GM18870 (cell line): Measurements from ENCODE around the gene TRPV3.
"Not testable (repeated sequence)": the region's sequence is repeated elsewhere in the genome, so short reads cannot be mapped to it uniquely, and the experiment has no call there.

ENCODE experiments used
- ATAC-seq: cut with Tn5 transposase; IDR thresholded peaks from one replicate; pipeline ENCODE4 v1.9.1; 2021; ENCODE audit warnings: moderate library complexity; ENCODE audit not compliant: unreplicated experiment

TRPV3 gene

DNA sequence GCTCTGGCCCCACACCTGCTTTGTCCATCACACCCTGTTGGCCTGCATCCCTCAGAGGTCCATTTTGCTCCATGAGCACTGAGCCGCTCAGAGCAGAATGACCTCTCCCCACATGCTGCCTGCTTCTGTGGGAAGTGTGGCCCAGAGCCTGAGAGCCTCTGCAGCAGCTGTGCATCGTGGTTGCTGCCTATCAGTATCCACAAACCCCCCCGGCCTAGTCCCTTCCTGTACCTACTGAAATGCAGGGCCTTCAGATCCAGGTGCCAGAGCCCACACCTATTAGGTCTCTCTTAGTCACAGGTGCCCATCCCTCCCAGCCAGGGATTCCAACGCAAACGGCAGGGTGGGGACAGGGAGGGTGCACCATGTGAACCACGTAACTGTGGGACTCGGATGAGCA, 16.6 kb upstream of the TRPV3 start:
- ATAC-seq = no peak

DNA sequence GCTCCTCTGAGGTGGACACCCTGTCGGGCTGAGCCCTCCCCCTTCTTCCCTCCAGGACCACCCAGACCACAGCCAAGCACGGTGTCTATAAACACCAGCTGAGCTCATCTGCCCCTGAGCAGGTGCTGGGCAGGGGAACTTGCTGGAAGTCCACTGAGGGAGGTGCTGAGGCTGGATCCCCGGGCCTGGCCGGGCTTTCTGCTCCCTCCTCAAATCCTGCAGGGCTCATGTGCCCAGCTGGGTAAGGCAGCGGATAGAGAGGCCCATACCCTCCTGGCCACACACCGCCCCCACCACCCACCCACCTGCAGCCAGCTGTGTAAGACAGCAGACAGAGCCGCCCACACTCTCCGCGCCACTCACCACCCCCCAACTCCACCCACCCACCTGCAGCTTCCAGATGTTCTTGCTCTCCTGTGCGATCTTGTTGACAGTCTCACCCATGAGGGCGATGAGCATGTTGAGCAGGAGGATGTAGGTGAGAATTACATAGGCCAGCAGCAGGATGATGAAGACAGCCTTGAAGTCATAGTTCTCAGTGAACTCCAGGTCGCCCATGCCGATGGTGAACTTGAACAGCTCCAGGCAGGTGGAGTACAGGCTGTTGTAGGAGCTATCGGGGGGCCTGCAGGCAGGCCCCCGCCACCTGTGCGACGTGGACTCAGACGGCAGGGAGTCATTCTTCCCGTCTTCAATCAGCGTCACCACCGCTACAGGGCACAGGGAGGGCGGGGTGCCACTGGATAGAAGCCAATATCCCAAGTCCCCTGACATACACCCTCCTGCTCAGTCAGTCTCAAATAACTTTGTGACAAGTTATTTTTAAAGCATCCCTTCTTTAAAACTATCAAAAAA, 15.9 kb upstream of the TRPV3 start:
- ATAC-seq = no peak

DNA sequence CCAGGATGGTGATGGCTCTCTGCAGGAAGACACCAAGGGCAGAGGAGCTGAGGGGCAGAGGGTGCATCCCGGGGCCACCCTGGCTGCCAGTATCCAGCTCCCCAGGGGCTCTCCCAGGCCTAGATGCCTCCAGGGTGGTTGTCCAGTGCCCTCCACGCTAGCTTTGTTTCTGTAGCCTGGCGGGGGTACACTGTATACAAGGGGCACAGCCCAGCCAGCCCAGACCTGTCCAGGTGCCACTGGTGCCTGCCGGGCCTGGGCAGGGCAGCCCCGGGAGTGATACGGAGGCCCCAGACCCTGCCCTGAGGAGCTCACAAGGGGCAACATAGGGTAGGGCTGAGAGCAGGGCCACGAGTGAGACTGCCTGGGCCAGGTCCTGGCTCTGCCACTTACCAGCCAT, 14.6 kb upstream of the TRPV3 start:
- no peak for ATAC-seq

DNA sequence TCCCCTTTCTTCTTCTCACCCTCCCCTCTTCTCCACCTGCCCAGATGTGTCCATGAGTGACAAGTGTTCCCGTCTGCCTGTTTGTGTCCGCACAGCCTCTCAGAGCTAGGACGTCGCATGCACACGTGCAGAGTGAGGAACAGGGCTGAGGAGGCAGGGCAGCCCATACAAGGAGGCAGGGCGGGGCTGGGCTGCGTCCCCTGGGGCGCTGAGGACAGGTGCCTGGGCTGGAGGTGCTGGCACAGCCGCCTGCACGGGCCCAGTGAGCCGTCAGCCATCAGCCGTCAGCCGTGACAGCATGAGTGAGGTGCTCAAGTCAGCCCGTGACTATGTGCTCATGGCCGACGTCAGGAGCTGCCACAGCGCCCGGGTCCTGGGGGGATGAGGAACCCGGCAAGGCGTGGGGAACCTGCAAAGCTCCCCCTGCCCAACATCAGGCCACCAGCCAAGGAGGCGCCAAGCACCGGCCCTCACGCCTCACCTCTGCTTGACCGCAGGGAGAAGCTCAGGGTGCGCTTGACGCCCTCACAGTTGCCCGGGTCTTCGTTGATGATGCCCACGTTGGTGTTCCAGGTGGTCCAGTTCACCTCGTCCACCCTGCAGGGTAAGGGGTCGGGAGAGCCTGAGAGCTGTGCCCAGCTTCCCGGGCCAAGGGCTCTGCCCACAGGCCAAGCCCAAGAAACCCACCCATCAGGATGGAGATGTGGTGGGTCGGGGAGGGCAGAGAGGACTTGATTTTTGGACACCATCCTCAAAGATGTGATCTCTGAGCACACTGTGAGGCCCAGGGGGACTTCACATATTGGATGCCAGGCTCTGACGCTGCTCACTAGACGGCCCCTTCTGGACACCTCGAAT, 13.7 kb upstream of the TRPV3 start:
- ATAC-seq = no peak

DNA sequence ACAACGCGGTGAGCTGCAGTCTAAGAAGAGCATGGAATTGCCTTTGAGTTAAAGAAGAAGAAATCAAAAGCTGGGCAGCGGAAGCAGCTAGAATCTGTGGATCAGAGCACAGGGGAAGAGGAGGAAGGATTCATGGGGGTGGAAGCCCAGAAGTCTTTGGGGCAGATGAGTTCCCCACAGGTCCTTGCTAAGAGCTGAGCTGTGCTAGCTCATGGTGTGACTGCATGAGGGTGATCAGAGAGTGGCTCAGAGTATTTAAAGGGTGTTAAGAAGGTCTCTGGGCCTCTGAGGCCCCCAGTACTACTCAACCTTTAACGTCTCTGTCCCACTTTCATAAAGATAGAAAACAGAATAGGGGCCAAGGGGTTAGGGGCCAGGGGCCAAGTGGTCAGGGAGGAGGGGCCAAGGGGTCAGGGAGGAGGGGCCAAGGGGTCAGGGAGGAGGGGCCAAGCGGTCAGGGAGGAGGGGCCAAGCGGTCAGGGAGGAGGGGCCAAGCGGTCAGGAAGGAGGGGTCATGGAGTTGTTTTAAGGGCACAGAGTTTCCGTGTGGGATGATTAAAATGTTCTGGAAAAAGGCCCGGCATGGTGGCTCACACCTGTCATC, 12.0 kb upstream of the TRPV3 start:
- no peak for ATAC-seq

DNA sequence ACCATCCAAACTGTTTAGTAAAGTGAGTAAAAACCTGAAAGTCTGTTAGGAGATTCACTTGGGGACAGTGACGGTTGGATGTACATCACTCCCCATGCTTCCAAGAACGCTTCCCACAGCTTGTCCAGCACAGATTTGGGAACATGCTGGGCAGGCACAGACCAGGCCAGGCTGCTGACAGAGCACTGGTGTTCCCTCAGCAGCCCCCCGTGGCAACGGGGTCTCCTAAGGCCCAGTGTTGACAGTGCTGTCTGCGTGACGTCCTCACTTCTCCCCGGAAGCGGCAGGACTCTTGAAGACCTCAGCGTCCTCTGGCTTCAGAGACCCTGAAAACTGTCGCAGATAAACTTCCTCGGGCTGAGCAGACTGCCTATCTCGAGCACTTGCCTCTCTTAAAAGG, 8.9 kb upstream of the TRPV3 start:
- no peak for ATAC-seq

DNA sequence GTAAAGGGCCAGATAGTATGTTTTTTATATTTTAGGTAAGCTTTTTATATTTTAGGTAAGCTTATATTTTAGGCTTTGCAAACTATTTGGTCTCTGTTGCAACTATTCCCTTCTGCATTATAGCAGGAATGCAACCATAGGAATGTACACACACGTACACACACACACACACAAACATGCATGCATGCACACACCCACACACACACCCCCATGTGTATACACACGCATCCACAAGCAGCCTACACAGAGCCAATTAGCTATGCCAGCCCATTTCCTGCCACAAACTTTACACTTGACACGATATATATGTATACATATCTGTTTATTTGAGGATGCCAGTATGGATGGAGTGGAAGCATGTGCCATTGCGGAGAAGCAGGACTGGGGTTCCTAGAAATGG, 7.5 kb upstream of the TRPV3 start:
- ATAC-seq = no peak

DNA sequence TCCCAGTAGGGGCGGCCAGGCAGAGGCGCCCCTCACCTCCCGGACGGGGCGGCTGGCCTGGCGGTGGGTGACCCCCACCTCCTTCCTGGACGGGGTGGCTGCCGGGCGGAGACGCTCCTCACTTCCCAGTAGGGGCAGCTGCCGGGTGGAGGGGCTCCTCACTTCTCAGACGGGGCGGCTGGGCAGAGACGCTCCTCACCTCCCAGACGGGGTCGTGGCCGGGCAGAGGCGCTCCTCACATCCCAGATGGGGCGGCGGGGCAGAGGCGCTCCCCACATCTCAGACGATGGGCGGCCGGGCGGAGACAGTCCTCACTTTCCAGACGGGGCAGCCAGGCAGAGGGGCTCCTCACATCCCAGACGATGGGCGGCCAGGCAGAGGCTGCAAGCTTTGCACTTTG, 6.6 kb upstream of the TRPV3 start:
- not testable (repeated sequence) for ATAC-seq

DNA sequence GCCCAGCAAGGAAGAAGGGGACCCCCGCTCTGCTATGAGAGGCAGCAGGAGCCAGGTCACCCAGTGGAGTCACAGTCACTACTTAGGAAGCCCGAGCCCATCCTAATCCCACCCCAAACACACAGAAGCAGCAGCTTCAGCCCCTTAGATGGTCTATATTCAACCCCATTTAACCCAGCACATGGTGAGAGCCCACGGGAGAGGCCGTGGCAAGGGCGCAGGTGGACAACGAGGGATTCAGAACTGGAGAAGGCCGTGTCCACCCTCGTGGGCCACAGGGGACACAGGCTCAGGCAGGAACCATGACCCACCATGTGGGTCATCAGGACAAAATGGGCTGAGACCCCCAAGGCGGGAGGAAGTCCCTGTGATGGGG, 1.6 kb upstream of the TRPV3 start:
- no peak for ATAC-seq

DNA sequence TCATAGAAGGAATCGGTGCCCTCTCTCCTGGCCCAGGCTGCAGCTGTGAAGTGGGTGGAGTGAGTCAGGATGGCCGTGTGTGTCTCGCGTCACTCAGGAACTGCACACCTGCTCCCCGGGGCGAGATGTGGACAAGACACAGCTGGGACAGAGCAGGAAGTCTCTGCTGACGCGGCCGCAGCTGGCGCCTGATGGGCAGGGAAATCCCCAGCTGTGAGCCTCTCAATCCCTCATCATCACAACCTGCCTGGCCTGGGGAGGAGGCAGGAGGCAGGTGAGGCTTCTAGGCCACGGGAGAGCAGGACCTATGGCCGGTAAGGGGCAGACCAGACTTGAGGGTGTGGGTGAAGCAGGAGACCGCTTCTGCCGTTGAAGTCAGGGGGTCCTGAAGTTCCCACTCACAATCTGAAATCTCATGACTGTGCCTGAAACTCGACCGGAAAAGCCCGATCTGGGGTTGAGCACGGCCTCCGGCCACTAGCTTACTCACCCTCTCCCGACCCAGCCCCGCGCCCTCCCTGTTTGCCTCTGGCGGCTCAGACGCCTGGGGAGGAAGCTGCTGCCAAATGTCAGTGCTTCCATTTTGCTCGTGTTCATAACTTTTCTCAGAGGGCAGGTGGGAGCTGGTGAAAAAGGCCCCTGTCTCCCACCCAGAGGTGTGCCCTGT, 1.1 kb upstream of the TRPV3 start:
- peak; percentile 50 for ATAC-seq

DNA sequence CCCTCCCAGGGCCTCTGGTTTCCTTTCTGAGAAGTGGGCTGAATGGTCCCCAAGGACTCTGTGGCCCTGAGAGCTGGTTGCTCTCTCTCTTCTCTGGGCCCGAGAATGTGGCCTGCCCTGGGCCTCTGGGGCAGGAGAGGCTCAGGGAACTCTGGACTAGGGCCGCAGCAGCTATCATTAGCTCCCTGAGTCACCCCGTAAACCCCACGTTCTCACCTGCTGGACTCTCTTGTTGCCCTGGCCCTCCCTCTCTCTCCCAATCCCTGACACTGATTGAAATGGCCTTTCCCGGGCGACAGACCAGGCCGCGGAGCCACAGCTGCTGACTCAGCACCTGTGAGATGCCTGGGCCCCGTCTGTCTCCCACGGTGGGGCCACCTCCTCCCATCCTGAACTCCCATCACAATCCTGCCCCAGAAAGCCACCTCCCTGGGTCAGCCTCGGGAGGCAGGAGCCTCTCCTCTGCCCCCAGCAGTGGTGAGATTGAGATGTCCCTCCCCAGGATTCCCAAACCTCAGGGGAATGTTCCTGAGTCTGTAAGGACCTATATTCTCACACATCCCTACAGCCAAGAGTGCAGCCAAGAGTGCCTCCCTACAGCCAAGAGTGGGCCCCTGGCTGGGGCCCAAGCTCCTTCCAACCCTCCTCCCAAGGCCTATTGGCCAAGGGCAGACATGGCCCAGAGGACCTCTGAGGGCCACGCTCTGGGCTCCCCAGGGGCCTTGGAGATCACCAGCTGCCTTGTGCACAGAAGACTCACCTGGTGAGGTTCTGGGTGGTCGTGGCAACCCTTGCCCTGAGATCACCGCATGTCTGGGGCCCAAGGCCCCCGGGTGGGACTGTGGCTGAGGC, 470 bp downstream of the TRPV3 start:
- no peak for ATAC-seq

DNA sequence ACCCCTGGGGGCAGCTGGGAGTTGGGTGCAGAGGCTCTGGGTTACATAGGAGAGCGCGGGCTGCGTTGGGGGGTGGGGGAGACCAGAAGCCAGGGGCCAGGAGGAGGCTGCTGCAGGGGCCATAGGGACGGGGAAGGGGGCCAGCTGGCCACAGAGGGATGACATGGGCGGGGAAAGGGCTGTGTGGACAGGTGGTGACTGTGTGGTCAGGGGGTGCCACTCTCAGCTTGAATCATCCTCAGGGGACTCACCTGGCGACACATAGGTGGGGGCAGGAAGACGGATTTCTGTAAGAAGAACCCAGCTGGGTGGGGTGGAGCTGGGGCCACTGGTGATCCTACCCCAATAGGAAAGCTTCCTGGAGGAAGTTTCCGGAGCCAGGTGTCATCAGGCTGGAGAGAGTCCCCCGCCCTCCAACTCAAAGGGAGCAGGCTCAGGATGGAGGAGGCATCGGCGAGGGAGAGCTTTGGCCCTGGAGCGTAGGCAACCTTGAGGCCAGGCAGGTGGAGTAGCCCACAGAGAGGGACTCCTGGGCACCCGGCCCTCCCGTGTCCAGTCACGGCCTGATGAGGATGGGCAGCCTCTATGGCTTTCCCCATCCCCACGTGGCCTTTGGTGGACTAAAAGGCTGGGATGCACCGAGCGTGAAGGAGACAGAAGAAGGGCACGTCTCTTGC, 1.2 kb downstream of the TRPV3 start:
- no peak for ATAC-seq

DNA sequence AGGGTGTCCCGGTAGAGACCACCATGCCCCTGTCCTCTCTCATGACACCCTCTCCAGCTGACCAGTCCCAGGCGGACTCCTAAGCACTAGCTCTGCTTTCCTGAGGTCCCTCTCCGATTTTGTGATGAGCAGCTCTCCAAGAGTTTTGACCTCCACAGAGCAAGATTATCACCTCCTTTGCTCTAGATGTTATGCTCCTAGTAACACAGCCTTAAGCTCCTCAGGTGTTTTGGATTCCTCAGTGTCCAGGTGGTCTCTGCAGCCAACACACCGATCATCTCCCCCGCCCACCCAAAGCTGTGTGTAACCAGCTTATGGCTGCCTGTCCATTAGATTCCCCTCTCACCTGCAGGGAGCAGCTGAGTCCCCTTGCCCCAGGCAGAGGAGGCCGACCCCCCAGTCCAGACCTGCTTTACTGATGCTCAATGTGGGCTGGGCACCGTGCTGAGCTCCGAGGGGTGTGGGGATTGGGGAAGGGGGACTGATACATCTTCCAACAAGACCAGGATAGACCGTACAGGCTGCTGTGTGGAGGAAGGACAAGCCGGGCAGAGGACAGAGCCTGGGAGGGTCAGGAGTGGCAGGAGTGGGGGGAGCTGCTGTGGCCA, 2.3 kb downstream of the TRPV3 start:
- no peak for ATAC-seq

DNA sequence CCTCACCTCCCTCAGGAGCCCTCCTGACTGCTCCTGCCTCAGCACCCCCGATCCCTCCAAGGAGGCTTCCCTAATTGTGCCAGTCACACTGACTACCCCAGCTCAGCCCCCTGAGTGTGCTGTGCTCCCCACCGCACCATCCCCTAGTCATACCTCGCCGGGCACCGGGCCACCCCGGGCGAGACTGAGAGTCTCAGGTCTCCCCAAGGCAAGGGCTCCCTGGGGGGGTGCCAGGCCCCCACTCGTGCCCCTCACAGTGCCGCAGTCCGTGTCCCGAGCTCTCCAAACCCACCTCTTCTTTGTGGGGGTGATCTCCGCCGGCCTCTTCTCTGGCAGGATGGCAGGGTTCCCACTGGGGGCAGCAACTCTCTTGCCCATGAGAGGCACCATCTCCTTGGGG, 3.2 kb downstream of the TRPV3 start:
- ATAC-seq = no peak

DNA sequence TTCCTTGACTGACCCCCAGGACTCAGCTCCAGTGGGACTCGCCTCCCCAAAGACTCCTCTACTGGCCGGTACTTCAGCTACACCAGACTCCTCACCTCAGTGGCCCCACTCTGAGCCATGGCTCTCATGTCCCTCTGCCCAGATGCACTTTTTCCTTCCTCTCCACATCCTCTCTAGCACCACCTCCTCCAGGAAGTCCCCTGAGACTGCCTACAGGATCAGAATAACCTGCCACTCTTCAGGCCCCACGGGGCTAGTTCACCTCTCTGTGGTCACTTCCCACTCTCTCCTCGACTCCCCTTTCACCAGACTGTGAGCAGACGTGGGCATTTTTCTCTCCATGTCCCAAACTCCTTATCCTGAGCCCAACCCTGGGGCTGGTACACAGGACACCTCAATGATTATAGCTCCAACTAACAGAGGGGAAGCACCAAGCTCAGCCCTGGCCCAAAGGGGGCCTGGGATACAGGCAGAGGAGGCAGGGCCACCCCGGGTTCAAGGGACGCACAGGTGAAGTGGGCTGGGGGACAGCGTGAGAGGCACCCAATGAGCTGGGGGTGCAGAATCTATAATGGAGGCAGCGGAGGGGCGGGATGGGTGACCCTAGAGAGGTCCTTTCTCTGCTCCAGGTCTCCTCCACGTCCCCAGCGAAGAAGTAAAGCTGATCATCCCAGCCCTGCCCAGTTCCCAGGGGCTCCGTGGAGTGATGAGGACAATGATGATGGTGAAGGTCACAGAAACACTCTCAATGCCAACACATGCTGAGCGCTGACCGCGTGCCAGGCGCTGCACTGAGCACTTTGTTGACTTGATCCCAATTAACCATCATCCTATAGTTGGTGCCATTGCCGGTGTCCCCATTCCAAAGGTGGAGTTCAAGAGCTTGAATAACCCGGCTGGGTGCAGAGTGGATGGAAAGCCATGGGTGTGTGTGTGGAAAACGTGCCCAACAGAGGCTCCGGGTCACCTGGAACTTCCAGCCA, 3.9 kb downstream of the TRPV3 start:
- ATAC-seq = no peak

DNA sequence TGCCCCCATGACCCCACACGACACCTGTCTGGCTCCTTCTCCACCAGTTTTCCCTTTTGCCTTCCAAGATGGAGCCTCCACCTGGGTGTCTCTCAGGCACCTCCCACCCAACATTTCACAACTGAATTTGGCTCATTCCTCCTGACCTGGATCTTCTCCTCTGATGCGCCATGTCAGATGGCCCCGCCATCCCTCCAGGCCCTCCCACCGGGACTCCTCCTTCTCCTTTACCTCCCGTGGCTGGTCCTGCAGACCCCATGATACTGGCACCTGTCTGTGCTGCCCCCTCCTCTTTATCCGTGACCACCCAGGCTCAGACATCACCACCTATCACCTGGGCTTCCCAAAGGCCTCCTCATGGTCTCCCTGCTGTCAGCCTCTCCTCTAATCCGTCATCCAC, 4.7 kb downstream of the TRPV3 start:
- no peak for ATAC-seq

DNA sequence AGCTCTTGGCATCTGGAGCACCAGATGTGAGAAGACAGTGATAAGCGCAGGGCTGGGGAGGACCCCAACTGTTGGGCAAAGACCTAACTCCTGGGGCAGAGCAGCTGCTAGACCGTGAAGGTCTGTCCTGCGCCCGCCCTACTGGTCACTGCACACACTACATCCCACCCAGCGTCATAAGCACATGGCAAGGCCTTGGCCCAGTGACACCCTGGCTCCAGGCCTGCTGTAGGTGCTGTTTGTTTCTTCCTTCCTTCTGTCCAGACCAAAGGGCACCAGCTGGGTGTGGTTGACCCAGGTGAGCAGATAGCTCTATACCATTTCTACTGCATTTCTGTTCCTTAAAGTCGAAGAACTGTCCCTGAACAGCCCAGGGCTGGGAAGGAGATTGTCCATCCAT, 6.4 kb downstream of the TRPV3 start:
- ATAC-seq = no peak

DNA sequence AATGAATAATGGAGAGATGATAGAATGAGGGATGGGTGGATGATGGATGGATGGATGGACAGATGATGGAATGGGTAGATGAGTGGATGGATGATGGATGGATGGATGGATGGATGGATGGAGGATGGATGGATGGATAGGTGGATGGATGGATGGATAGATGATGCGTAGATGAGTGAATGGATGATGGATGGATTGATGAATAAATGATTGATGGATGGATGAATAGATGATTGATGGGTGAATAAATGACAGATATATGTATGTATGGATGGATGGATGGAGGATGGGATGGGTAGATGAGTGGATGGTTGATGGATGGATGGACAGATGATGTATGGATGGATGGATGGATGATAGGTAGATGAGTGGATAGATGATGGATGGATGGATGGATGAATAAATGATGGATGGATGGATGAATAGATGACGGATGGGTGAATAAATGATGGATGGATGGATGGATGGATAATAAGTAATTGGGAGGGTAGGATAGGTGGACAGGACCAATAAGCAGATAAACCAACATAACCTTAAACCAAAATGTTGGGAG, 7.9 kb downstream of the TRPV3 start:
- ATAC-seq = no peak
